Activated CD8-positive, alpha-beta memory T cell treated with anti-CD3 and anti-CD28 coated beads for 36 hours (primary cell): ENCODE results near the gene SCN8A. TPM values are rescaled to one million over a fixed set of nuclear protein-coding genes. Genes with fewer than 3 reads are reported as not detected.
"Not testable (repeated sequence)": the region's sequence is repeated elsewhere in the genome, so short reads cannot be mapped to it uniquely, and the experiment has no call there.

Experiments used
- CTCF ChIA-PET: fragments of 350-600 bp; sonication (Branson Sonifier 250); formaldehyde crosslinking; loops from one replicate; lab custom pipeline; 2021; ENCODE audit warnings: antibody characterized with exemption; lab: Charles Lee
- POLR2A ChIA-PET: fragments of 350-600 bp; sonication (Branson Sonifier 250); formaldehyde crosslinking; loops from one replicate; lab custom pipeline; 2021; ENCODE audit warnings: antibody characterized with exemption; lab: Charles Lee
- total RNA-seq, 2 experiments: library from RNA; stranded (reverse); gene quantifications; one replicate each; pipeline ENCODE4 v1.2.3, GENCODE V29; 2021

The SCN8A gene
- total RNA-seq = 1 to 10 TPM; 1.1 to 1.3 TPM

- CTCF ChIA-PET = no interaction called here
- POLR2A ChIA-PET = no interaction called here
Measured at GRCh38 chr12:51591016-51591901, at the start of gene SCN8A. SCN8A (plus strand) TSS chr12:51591233; CDS start chr12:51662818, 71,585 bp downstream.

DNA sequence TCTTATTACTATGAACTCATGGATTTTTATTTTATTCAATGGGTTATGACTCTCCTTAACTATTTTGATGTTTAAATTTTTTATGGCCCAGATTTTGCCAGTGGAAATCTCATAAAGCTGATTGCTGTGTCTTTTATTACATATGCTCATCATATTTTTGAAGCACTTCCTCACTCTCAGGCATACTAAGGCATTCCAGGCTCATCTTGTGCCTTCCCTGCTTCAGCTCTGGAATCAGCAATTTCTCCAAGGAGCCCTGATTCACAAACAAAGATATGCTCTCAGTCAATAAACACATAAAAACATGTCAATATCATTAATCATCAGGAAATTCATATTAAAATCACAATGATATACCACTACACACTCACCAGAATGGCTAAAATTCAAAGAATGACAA lies 44.9 kb upstream of the SCN8A start:
- CTCF ChIA-PET = no interaction called here
- POLR2A ChIA-PET = no interaction called here

GRCh38 chr12:51547606-51548005 lies 43.4 kb upstream of the SCN8A start:
- ChIA-PET CTCF (no interaction called here), POLR2A (no interaction called here)

- CTCF ChIA-PET = no interaction called here
- POLR2A ChIA-PET = no interaction called here
Measured at GRCh38 chr12:51548241-51548640, 42.8 kb upstream of the SCN8A start.

DNA sequence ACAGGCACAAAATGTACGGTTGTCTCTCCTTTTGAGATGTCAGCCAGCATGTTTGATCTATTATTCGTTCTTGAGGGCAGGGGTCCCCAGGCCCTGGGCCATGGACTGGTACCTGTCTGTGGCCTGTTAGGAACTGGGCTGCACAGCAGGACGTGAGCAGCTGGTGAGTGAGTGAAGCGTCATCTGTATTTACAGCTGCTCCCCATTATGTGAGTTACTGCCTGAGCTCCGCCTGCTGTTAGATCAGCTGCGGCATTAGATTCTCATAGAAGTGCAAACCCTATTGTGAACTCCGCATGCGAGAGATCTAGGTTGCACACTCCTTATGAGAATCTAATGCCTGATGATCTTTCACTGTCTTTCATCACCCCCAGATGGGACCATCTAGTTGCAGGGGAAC lies 41.4 kb upstream of the SCN8A start:
- CTCF ChIA-PET = interaction anchor here (1.0 kb wide), 1 partner anchor 19 kb away, joined by 3 read pairs; no protein-coding TSS in a partner anchor
- POLR2A ChIA-PET = no interaction called here

DNA sequence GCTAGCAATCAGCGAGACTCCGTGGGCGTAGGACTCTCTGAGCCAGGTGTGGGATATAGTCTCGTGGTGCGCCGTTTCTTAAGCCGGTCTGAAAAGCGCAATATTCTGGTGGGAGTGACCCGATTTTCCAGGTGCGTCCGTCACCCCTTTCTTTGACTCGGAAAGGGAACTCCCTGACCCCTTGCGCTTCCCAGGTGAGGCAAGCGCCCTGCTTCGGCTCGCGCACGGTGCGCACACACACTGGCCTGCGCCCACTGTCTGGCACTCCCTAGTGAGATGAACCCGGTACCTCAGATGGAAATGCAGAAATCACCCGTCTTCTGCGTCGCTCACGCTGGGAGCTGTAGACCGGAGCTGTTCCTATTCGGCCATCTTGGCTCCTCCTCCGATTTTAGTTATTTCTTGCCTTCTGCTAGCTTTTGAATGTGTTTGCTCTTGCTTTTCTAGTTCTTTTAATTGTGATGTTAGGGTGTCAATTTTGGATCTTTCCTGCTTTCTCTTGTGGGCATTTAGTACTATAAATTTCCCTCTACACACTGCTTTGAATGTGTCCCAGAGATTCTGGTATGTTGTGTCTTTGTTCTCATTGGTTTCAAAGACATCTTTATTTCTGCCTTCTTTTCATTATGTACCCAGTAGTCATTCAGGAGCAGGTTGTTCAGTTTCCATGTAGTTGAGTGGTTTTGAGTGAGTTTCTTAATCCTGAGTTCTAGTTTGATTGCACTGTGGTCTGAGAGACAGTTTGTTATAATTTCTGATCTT lies 22.6 kb upstream of the SCN8A start:
- CTCF ChIA-PET, POLR2A ChIA-PET: not testable (repeated sequence)

- POLR2A ChIA-PET = no interaction called here
- CTCF ChIA-PET = no interaction called here
Measured at GRCh38 chr12:51579321-51579850, 11.6 kb upstream of the SCN8A start.

GRCh38 chr12:51589060-51589459 lies 2.0 kb upstream of the SCN8A start:
- POLR2A ChIA-PET = no interaction called here
- CTCF ChIA-PET = no interaction called here

DNA sequence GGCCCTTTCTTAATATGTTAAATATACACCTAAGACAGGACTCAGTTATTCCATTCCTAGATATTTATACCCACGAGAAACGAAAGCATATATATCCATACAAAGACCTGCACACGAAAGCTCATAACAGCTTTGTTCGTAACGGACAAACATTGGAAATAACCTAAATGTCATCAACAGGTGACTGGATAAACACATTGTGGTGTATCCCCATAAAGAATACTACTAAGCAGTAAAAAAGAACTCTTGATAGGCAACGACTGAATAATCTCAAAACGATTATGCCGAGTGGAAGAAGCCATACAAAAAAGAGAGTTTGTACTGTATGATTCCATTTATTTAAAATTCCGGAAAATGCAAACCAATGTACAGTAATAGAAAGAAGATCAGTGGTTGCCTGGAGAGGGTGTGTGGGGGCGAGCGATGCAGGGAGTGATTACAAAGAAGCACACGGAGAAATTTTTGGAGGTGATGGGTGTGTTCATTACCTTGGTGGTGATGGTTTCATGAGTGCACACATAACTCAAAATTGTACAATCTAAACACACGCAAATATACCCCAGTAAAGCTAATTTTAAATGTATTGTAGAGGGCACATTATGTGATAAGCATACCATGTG lies 1.4 kb upstream of the SCN8A start:
- CTCF ChIA-PET = interaction anchor here (1.1 kb wide), 1 partner anchor 169 kb away, joined by 3 read pairs; no protein-coding TSS in a partner anchor
- POLR2A ChIA-PET = no interaction called here

DNA sequence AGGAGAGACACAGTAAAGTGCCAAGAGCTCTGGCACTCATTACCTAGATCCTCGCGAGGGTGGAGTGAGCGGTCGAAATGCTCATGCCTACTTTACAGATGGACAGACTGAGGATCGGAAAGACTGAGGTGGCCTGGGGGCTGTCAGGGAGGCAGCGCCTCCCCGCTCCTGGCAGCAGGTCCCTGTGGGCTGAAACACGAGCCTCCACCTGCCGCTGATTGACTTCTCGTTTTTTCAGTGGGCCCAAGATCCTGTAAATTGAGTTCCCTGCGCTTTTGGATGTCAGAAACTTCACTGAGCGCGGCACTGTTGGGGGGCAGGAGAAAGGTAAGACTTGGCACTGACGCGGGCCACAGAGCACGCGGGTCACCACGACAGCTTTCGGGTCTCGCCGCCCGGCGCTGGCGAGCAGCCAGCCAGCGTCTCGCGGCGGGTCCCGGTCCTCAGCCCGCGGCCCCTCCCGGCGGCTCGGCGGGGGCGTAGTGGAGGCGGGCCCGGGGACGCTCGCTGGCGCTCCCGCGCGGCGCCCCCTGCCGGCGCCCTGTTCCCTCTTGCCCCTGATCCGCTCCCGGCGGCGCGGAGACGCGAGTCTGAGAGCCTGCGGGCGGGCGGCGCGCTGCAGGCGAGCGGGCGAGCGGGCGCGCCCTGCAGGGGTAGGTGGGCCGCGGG lies 552 bp upstream of the SCN8A start:
- CTCF ChIA-PET = interaction anchor here (1.1 kb wide), 1 partner anchor 169 kb away, joined by 3 read pairs; no protein-coding TSS in a partner anchor
- POLR2A ChIA-PET = no interaction called here

- ChIA-PET POLR2A (no interaction called here), CTCF (no interaction called here)
Measured at GRCh38 chr12:51592034-51592705, 1.1 kb downstream of the SCN8A start.

GRCh38 chr12:51593021-51593420 lies 2.0 kb downstream of the SCN8A start:
- CTCF ChIA-PET = no interaction called here
- POLR2A ChIA-PET = no interaction called here

- POLR2A ChIA-PET = no interaction called here
Measured at GRCh38 chr12:51593539-51593938, 2.5 kb downstream of the SCN8A start.

DNA sequence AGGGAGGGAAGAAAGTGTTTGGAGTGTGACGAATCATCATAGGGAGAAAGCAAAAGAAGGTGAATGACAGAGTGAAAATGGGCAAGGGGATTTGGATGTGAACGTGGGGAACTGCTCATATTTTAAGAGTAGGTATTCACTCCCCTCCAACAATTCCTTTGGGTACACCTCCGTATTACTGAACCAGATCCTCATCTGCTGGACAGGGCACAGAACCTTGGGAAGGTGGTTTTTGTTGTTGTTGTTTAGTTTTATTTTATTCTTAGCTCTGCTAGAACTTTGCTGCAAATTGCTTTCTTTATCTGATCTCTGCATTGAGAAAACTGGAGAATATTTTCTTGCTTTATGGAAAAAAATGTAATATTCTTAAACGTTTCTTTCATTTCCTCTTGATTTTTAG lies 7.1 kb downstream of the SCN8A start:
- ChIA-PET POLR2A (no interaction called here), CTCF (no interaction called here)

More at GRCh38 chr12:51593539-51593938, 2.5 kb downstream of the SCN8A start:
- CTCF ChIA-PET = no interaction called here

GRCh38 chr12:51600721-51601120 lies 9.7 kb downstream of the SCN8A start:
- ChIA-PET CTCF (no interaction called here), POLR2A (no interaction called here)

DNA sequence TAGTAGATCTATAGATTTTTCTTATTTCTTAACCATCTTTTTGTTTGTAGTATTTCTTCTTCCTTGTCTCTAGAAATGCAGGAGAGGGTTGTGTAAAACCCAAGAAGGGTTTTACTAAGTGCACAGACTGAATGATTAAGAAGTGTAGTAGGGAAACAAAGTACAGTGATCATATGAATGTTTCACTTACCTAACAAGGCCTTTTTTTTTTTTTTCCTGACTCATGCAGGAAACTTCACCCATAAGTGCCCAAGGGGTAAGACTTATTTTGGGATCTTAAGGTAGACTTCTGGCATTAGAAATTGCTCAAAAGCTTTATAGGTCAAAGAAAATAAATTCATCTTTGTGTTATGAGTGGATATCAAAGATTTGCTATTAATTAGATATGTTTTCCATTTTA lies 10.2 kb downstream of the SCN8A start:
- ChIA-PET POLR2A (no interaction called here), CTCF (no interaction called here)

GRCh38 chr12:51605896-51606295 lies 14.9 kb downstream of the SCN8A start:
- POLR2A ChIA-PET, CTCF ChIA-PET: not testable (repeated sequence)

DNA sequence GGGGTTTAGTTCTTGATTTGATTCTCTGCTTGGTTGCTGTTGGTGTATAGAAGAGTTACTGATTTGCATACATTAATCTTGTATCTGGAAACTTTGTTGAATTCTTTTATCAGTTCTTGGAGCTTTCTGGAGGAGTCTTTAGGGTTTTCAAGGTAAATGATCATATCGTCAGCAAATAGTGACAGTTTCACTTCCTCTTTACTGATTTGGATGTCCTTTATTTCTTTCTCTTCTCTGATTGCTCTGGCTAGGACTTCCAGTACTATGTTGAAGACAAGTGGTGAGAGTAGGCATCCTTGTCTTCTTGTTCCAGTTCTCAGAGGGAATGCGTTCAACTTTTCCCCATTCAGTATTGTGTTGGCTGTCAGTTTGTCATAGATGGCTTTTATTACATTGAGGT lies 16.2 kb downstream of the SCN8A start:
- CTCF ChIA-PET, POLR2A ChIA-PET: not testable (repeated sequence)

DNA sequence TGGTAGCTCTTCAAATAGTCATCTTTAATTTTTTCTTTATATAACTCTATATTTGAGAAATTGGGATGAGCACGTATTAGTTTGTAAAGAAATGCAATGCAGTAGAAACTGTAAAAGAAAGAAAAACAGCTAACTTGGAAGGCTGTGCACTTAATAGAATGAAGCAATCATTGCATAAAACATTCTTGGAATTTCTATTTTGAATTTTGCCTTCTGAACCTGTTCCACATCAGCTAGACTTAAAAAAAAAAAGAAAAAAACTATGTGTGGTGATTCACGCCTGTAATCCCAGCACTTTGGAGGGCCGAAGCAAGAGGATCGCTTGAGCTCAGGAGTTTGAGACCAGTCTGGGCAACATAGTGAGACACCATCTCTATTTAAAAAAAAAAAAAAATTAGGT lies 29.4 kb downstream of the SCN8A start:
- ChIA-PET POLR2A (no interaction called here), CTCF (no interaction called here)
